HepG2 (cell line): ENCODE results near the gene PKIG. TPM values are rescaled to one million over a fixed set of nuclear protein-coding genes. Genes with fewer than 3 reads are reported as not detected.

ENCODE experiments used
- ATAC-seq: fragments of 200-7000 bp; cut with Tn5 transposase; 3 replicates; pipeline ENCODE4 v1.9.1; 2020; ENCODE audit warnings: mild to moderate bottlenecking, moderate library complexity
- BruUV-seq: library from RNA; stranded (reverse); fragments of 400-500 nt; replicated peaks from 2 replicates; lab custom pipeline; 2021; lab: Mats Ljungman, UMichigan
- CTCF ChIA-PET: fragments of 300-600 bp; formaldehyde crosslinking; extraction: SDS; loops from one replicate; lab custom pipeline; 2021; ENCODE audit warnings: low total read pairs, inconsistent platforms, low intra/inter-chr PET ratio; lab: Yijun Ruan, JAX
- POLR2A ChIA-PET: fragments of 350-600 bp; sonication (Branson Sonifier 250); formaldehyde crosslinking; loops from one replicate; lab custom pipeline; 2020; ENCODE audit warnings: antibody characterized with exemption, inconsistent platforms; lab: Yijun Ruan, JAX
- DNase-seq: peaks from one replicate; pipeline ENCODE4 v3.0.0-alpha.2; 2015; ENCODE audit warnings: low spot score
- FAIRE-seq: peaks from 3 replicates; lab custom pipeline; 2011; peaks lifted over from hg19 to GRCh38; lab: Jason Lieb, UNC
- H2AFZ ChIP-seq: one replicate; pipeline ENCODE4 v1.6.1; 2011; ENCODE audit warnings: low read length, inconsistent platforms
- H3K27ac ChIP-seq: fragments of 300-600 bp; 3 replicates; pipeline ENCODE4 v1.8.0; 2011; ENCODE audit warnings: mixed run types, mild to moderate bottlenecking, mixed read lengths, low read length, inconsistent platforms; ENCODE audit not compliant: insufficient read depth; ENCODE audit errors: extremely low read length
- H3K27me3 ChIP-seq, 2 experiments: fragments of 200-600 bp in 1 of 2; 2 replicates in 1 of 2; 3 replicates in 1 of 2; pipeline versions ENCODE4 v1.6.0 to v1.8.0; 2011; ENCODE audit warnings: low read length in 2 of 2, mild to moderate bottlenecking in 2 of 2, moderate library complexity in 2 of 2, inconsistent platforms in 1 of 2; ENCODE audit not compliant: insufficient read depth in 2 of 2, control insufficient read depth in 1 of 2
- H3K36me3 ChIP-seq, 2 experiments: fragments of 200-600 bp in 1 of 2; replicated peaks in 1 of 2; 2 replicates in 1 of 2; 3 replicates in 1 of 2; pipeline versions ENCODE4 v1.5.1 to v1.8.0; 2011; ENCODE audit warnings: low read length in 2 of 2, inconsistent platforms in 1 of 2; ENCODE audit not compliant: insufficient read depth in 2 of 2, control insufficient read depth in 1 of 2
- H3K4me1 ChIP-seq: 2 replicates; pipeline ENCODE4 v1.5.1; 2012; ENCODE audit warnings: low read length, inconsistent platforms; ENCODE audit not compliant: insufficient read depth
- H3K4me2 ChIP-seq: 2 replicates; pipeline ENCODE4 v1.6.0; 2011; ENCODE audit warnings: low read depth, low read length, inconsistent platforms
- H3K4me3 ChIP-seq, 3 experiments: fragments of 200-600 bp in 1 of 3; sonication (generic), shearing (Covaris generic) in 1 of 3; replicated peaks in 1 of 3; 2 replicates each; pipeline ENCODE4 v1.5.1; 2011 to 2016; ENCODE audit warnings: low read length in 3 of 3, inconsistent platforms in 2 of 3, low read depth in 2 of 3, mild to moderate bottlenecking in 2 of 3, control low read depth in 1 of 3, mixed read lengths in 1 of 3; ENCODE audit not compliant: insufficient read depth in 1 of 3
- H3K79me2 ChIP-seq: one replicate; pipeline ENCODE4 v1.6.1; 2011; ENCODE audit warnings: low read length, inconsistent platforms; ENCODE audit not compliant: insufficient read depth
- H3K9ac ChIP-seq: 2 replicates; pipeline ENCODE4 v1.6.0; 2011; ENCODE audit warnings: mild to moderate bottlenecking, low read depth, low read length, inconsistent platforms; ENCODE audit not compliant: insufficient read depth
- H3K9me3 ChIP-seq: 2 replicates; pipeline ENCODE4 v1.5.1; 2012; ENCODE audit warnings: mild to moderate bottlenecking, low read length
- H4K20me1 ChIP-seq: 2 replicates; pipeline ENCODE4 v1.6.0; 2011; ENCODE audit warnings: inconsistent platforms, mild to moderate bottlenecking, low read length, moderate library complexity; ENCODE audit not compliant: insufficient read depth
- BRD4 ChIP-seq: sonication (generic); formaldehyde crosslinking; IDR thresholded peaks from 2 replicates; pipeline ENCODE4 v1.4.0; 2020; ENCODE audit warnings: missing genetic modification reagents
- CEBPB ChIP-seq: IDR thresholded peaks from 2 replicates; pipeline ENCODE4 v1.6.1; 2011; ENCODE audit warnings: low read depth, low read length, improper control_type of control experiment, borderline replicate concordance
- FOXP1 ChIP-seq, 2 experiments: fragments of 450-650 bp in 1 of 2; IDR thresholded peaks; 2 replicates each; pipeline ENCODE4 v1.6.1; 2017 to 2018; ENCODE audit warnings: antibody characterized with exemption in 1 of 2
- HNF4G ChIP-seq, 2 experiments: sonication (generic) in 1 of 2; formaldehyde crosslinking in 1 of 2; IDR thresholded peaks; 2 replicates each; pipeline versions ENCODE4 v1.4.0 to v1.6.1; 2011 to 2020; ENCODE audit warnings: borderline replicate concordance in 2 of 2, low read depth in 2 of 2, mild to moderate bottlenecking in 2 of 2, low read length in 1 of 2, missing genetic modification reagents in 1 of 2, moderate library complexity in 1 of 2
- NR3C1 ChIP-seq: sonication (generic); formaldehyde crosslinking; IDR thresholded peaks from 2 replicates; pipeline ENCODE4 v1.4.0; 2020; ENCODE audit warnings: missing genetic modification reagents
- PCBP1 ChIP-seq: fragments of 200-400 bp; formaldehyde crosslinking; IDR thresholded peaks from 2 replicates; pipeline ENCODE4 v1.6.1; 2017; ENCODE audit warnings: mild to moderate bottlenecking, low read depth, low read length, borderline replicate concordance
- PTBP1 ChIP-seq: fragments of 200-400 bp; formaldehyde crosslinking; IDR thresholded peaks from 2 replicates; pipeline ENCODE4 v1.6.1; 2018; ENCODE audit warnings: low read length, low read depth; ENCODE audit not compliant: poor library complexity, severe bottlenecking
- SKIL ChIP-seq: sonication (generic); formaldehyde crosslinking; IDR thresholded peaks from 2 replicates; pipeline ENCODE4 v1.8.0; 2022; ENCODE audit warnings: missing genetic modification reagents, mild to moderate bottlenecking, moderate library complexity, borderline replicate concordance
- STAG1 ChIP-seq: sonication (generic); formaldehyde crosslinking; IDR thresholded peaks from 2 replicates; pipeline ENCODE4 v1.4.0; 2020; ENCODE audit warnings: missing genetic modification reagents
- ZNF34 ChIP-seq: sonication (generic); formaldehyde crosslinking; IDR thresholded peaks from 2 replicates; pipeline ENCODE4 v1.4.0; 2020; ENCODE audit warnings: mild to moderate bottlenecking, missing genetic modification reagents, borderline replicate concordance
- ZNF670 ChIP-seq: sonication (generic); formaldehyde crosslinking; IDR thresholded peaks from 2 replicates; pipeline ENCODE4 v1.8.0; 2022; ENCODE audit warnings: mild to moderate bottlenecking, missing genetic modification reagents, borderline replicate concordance
- ZNF792 ChIP-seq: IDR thresholded peaks from 2 replicates; pipeline ENCODE4 v1.6.1; 2016
- ZZZ3 ChIP-seq: sonication (generic); formaldehyde crosslinking; IDR thresholded peaks from 2 replicates; pipeline ENCODE4 v1.4.0; 2020; ENCODE audit warnings: missing genetic modification reagents, mild to moderate bottlenecking, borderline replicate concordance
- WGBS: methylation state at CpG from one replicate; pipeline ENCODE4 v1.1.6; 2017; ENCODE audit warnings: low lambda C conversion rate; 5-methylcytosine and 5-hydroxymethylcytosine counted together
- in situ Hi-C: cut with HindIII; loops from 2 replicates; pipeline ENCODE4 v1.10.0; 2017; ENCODE audit warnings: low pct_unique_long_range_greater_than_20kb; ENCODE audit not compliant: extremely low pct_ligation_motif_present
- intact Hi-C: fragments of 100-400 bp; cut with micrococcal nuclease; formaldehyde crosslinking; loops from one replicate; pipeline ENCODE4 v1.10.0; 2022; ENCODE audit not compliant: unreplicated experiment
- polyA plus RNA-seq, 8 experiments: library from polyadenylated mRNA; depleted of rRNA in 3 of 8; stranded (reverse) in 7 of 8; unstranded in 1 of 8; fragments of >200 nt; fragmentation: Illumina TruSeq in 4 of 8; extraction: Trizol in 4 of 8; gene quantifications; 2 replicates each; pipeline versions ENCODE4 v1.2.1 to v1.2.3, GENCODE V29; 2011 to 2016; ENCODE audit warnings: low read depth in 4 of 8, missing spikeins in 1 of 8, mixed read lengths in 1 of 8; ENCODE audit not compliant: insufficient read depth in 1 of 8
- total RNA-seq, 5 experiments: library from RNA; depleted of rRNA; stranded (reverse); fragments of >200 nt; fragmentation: Illumina TruSeq; extraction: Trizol; gene quantifications; 2 replicates each; pipeline ENCODE4 v1.2.3, GENCODE V29; 2016; ENCODE audit warnings: low read depth in 1 of 5
- TF ChIP-seq, protein P1 (sequence below): sonication (generic); formaldehyde crosslinking; IDR thresholded peaks from 2 replicates; pipeline ENCODE4 v1.9.0; 2022; ENCODE audit warnings: low read depth, missing genetic modification reagents
- TF ChIP-seq, protein P2 (sequence below): sonication (generic); formaldehyde crosslinking; IDR thresholded peaks from 2 replicates; pipeline ENCODE4 v1.4.0; 2020; ENCODE audit warnings: missing genetic modification reagents

The PKIG gene
- total and polyA plus RNA-seq, 2 of the 13 experiments (the other 11 are each of a cell fraction or from before 2014, with no cell fraction given): 30.8 to 44.5 TPM

- Histone ChIP-seq H3K9me3 (no peaks in the 10 kb centered on the region), H3K27ac (no peak overlapping the region), H3K4me1 (peaks cover 16% of the 10 kb centered on the region), H3K4me2 (peak overlapping the region; percentile 88), H3K4me3 (no peak overlapping the region), H3K79me2 (no peaks in the 10 kb centered on the region), H2AFZ (no peak overlapping the region), H4K20me1 (no peaks in the 10 kb centered on the region), H3K27me3 (no peaks in the 10 kb centered on the region; a peak in 1 of 5 replicates), H3K36me3 (peaks cover 2 to 5% of the 10 kb centered on the region in 2 experiments; a peak in 4 of 5 replicates), H3K9ac (no peak overlapping the region)
- FAIRE-seq (no peak), ATAC-seq (peak; percentile 3; the same call in 2 of the 3 replicates), DNase-seq (no peak)
- WGBS: 0% methylated on average over 1 of the region's 1 CpG
- intact Hi-C loops (loop anchor here (1.0 to 5.0 kb wide), 3 partner anchors 78 to 135 kb away; partner anchors contain the start of genes SERINC3 and TTPAL), in situ Hi-C loops (loop anchor here (5.0 kb wide), 1 partner anchor 393 kb away; no protein-coding TSS in a partner anchor)
- BruUV-seq: no TSS peak
- ChIA-PET CTCF (interaction anchor here (1.1 to 2.1 kb wide), 8 partner anchors 35 to 494 kb away, joined by 3 to 24 read pairs (median 10); partner anchors contain the start of genes SERINC3 and TTPAL), POLR2A (interaction anchor here (0.8 to 1.7 kb wide), 6 partner anchors 42 to 226 kb away, joined by 3 to 6 read pairs (median 4); no protein-coding TSS in a partner anchor)
- no peak for TF ChIP-seq FOXP1 (IDR thresholded peaks at IDR 0.05)
- no peak for TF ChIP-seq FOXP1 (CRISPR knock-in tag; IDR thresholded peaks at IDR 0.05)
- no peak for TF ChIP-seq BRD4
- TF ChIP-seq, protein P1, sequence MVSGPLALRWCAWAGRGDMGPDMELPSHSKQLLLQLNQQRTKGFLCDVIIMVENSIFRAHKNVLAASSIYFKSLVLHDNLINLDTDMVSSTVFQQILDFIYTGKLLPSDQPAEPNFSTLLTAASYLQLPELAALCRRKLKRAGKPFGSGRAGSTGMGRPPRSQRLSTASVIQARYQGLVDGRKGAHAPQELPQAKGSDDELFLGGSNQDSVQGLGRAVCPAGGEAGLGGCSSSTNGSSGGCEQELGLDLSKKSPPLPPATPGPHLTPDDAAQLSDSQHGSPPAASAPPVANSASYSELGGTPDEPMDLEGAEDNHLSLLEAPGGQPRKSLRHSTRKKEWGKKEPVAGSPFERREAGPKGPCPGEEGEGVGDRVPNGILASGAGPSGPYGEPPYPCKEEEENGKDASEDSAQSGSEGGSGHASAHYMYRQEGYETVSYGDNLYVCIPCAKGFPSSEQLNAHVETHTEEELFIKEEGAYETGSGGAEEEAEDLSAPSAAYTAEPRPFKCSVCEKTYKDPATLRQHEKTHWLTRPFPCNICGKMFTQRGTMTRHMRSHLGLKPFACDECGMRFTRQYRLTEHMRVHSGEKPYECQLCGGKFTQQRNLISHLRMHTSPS (CRISPR knock-in tag): no peak
- no peak for TF ChIP-seq PCBP1
- no peak for TF ChIP-seq SKIL (CRISPR knock-in tag)
- no peak for TF ChIP-seq ZNF792
- peak; percentile 82 for TF ChIP-seq CEBPB
- TF ChIP-seq, protein P2, sequence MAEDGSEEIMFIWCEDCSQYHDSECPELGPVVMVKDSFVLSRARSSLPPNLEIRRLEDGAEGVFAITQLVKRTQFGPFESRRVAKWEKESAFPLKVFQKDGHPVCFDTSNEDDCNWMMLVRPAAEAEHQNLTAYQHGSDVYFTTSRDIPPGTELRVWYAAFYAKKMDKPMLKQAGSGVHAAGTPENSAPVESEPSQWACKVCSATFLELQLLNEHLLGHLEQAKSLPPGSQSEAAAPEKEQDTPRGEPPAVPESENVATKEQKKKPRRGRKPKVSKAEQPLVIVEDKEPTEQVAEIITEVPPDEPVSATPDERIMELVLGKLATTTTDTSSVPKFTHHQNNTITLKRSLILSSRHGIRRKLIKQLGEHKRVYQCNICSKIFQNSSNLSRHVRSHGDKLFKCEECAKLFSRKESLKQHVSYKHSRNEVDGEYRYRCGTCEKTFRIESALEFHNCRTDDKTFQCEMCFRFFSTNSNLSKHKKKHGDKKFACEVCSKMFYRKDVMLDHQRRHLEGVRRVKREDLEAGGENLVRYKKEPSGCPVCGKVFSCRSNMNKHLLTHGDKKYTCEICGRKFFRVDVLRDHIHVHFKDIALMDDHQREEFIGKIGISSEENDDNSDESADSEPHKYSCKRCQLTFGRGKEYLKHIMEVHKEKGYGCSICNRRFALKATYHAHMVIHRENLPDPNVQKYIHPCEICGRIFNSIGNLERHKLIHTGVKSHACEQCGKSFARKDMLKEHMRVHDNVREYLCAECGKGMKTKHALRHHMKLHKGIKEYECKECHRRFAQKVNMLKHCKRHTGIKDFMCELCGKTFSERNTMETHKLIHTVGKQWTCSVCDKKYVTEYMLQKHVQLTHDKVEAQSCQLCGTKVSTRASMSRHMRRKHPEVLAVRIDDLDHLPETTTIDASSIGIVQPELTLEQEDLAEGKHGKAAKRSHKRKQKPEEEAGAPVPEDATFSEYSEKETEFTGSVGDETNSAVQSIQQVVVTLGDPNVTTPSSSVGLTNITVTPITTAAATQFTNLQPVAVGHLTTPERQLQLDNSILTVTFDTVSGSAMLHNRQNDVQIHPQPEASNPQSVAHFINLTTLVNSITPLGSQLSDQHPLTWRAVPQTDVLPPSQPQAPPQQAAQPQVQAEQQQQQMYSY (CRISPR knock-in tag): no peak
- TF ChIP-seq ZZZ3 (CRISPR knock-in tag): no peak
- no peak for TF ChIP-seq STAG1 (CRISPR knock-in tag)
- TF ChIP-seq NR3C1 (CRISPR knock-in tag): no peak
- no peak for TF ChIP-seq PTBP1
- peak; percentile 9 for TF ChIP-seq ZNF670 (CRISPR knock-in tag)
- 0 out of 2 replicates have a peak, but pooled peaks have one; percentile 4 for TF ChIP-seq ZNF34 (CRISPR knock-in tag)
- TF ChIP-seq HNF4G (IDR thresholded peaks at IDR 0.05; ENCODE audit: borderline replicate concordance, low read depth, low read length): no peak
- no peak for TF ChIP-seq HNF4G (CRISPR knock-in tag; IDR thresholded peaks at IDR 0.05; ENCODE audit: borderline replicate concordance, low read depth)
Observed at GRCh38 chr20:44610313-44610962, 28.1 kb downstream of the PKIG start.
